GM12878 (cell line): ENCODE data around the gene TYR.
"Not testable (repeated sequence)": the region's sequence is repeated elsewhere in the genome, so short reads cannot be mapped to it uniquely, and the experiment has no call there.

ENCODE experiments used
- CHD2 ChIP-seq: IDR thresholded peaks from 2 replicates; pipeline ENCODE4 v1.6.1; 2011; ENCODE audit warnings: low read depth, low read length, improper control_type of control experiment, borderline replicate concordance
- NFIC ChIP-seq: IDR thresholded peaks from 2 replicates; pipeline ENCODE4 v1.6.1; 2012; ENCODE audit warnings: low read depth, mild to moderate bottlenecking, inconsistent platforms, low read length, moderate library complexity
- POLR2A ChIP-seq: IDR thresholded peaks from 2 replicates; pipeline ENCODE4 v1.6.1; 2011; ENCODE audit warnings: low read depth, mild to moderate bottlenecking, low read length
- SIX5 ChIP-seq: IDR thresholded peaks from 2 replicates; pipeline ENCODE4 v1.6.1; 2011; ENCODE audit warnings: mild to moderate bottlenecking, low read depth, low read length, moderate library complexity; ENCODE audit not compliant: severe bottlenecking

GRCh38 chr11:89331940-89332339 is 154.3 kb downstream of the TYR start:
- not testable (repeated sequence) for TF ChIP-seq NFIC, CHD2, SIX5, POLR2A
